ENCODE measurements around the gene LDAH. TPM values are rescaled to one million over a fixed set of nuclear protein-coding genes. Genes with fewer than 3 reads are reported as not detected.
A peak's percentile ranks its signal among the peaks of the same experiment; 100 is the strongest.

LDAH gene
- total RNA-seq, 1 experiment from 2014 or later = 15.2 TPM

GRCh38 chr2:20661421-20662307 is 161.2 kb downstream of the LDAH start:
- no peak overlapping the region for H3K9ac ChIP-seq (ENCODE audit: extremely low read depth, insufficient read length, low read length)
- H3K9me3 ChIP-seq (ENCODE audit: control insufficient read depth, low read depth, low read length) = no peaks in the 10 kb centered on the region
- no peak overlapping the region for H2BK12ac ChIP-seq (ENCODE audit: insufficient read length, low read depth, low read length)
- Mint-ChIP-seq H3K36me3 (ENCODE audit: insufficient read depth in 1 of 3, low read depth in 3 of 3) (no peaks in the 10 kb centered on the region), H3K27me3 (ENCODE audit: low read depth) (peaks cover 92% of the 10 kb centered on the region), H3K4me1 (peaks cover 5 to 33% of the 10 kb centered on the region in 2 experiments), H3K27ac (no peak overlapping the region), H3K9me3 (peaks cover 0 to 2% of the 10 kb centered on the region in 2 experiments; a peak in 1 of 5 replicates), H3K4me3 (no peak overlapping the region)
- TF ChIP-seq, protein P1, sequence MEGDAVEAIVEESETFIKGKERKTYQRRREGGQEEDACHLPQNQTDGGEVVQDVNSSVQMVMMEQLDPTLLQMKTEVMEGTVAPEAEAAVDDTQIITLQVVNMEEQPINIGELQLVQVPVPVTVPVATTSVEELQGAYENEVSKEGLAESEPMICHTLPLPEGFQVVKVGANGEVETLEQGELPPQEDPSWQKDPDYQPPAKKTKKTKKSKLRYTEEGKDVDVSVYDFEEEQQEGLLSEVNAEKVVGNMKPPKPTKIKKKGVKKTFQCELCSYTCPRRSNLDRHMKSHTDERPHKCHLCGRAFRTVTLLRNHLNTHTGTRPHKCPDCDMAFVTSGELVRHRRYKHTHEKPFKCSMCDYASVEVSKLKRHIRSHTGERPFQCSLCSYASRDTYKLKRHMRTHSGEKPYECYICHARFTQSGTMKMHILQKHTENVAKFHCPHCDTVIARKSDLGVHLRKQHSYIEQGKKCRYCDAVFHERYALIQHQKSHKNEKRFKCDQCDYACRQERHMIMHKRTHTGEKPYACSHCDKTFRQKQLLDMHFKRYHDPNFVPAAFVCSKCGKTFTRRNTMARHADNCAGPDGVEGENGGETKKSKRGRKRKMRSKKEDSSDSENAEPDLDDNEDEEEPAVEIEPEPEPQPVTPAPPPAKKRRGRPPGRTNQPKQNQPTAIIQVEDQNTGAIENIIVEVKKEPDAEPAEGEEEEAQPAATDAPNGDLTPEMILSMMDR (conservative IDR thresholded peaks at IDR 0.05) = peak; percentile 97
- no peak overlapping the region for H2BK5ac ChIP-seq (ENCODE audit: insufficient read length, low read length)
- H3K4me1 ChIP-seq (ENCODE audit: insufficient read depth, low read length) = no peaks in the 10 kb centered on the region
- no peak overlapping the region for H3K4ac ChIP-seq (ENCODE audit: low read depth, low read length)
- DNase-seq = peak; percentile 87
- H3K79me1 ChIP-seq (ENCODE audit: insufficient read depth, low read depth, low read length, poor library complexity, severe bottlenecking) = no peaks in the 10 kb centered on the region
- H2AK5ac ChIP-seq (ENCODE audit: insufficient read length, low read length) = no peak overlapping the region
- H4K20me1 ChIP-seq (ENCODE audit: control insufficient read depth, insufficient read depth, insufficient read length) = no peaks in the 10 kb centered on the region
- H3K23me2 ChIP-seq (ENCODE audit: insufficient read length, low read depth, low read length, poor library complexity, severe bottlenecking) = peaks cover 12% of the 10 kb centered on the region
- peaks cover 45% of the 10 kb centered on the region for H3K27me3 ChIP-seq (ENCODE audit: insufficient read depth, low read length)
- no peak overlapping the region for H4K5ac ChIP-seq (ENCODE audit: insufficient read length, low read depth, low read length)
- no peak overlapping the region for H4K91ac ChIP-seq (ENCODE audit: insufficient read length, low read depth, low read length)
- no peak overlapping the region for H3T11ph ChIP-seq (ENCODE audit: low read length)
- no peak overlapping the region for H2BK120ac ChIP-seq (ENCODE audit: low read depth, low read length, poor library complexity, severe bottlenecking)
- no peak overlapping the region for H3K23ac ChIP-seq (ENCODE audit: insufficient read length, low read depth, low read length)
- no peak overlapping the region for H3K56ac ChIP-seq (ENCODE audit: insufficient read length, low read depth, low read length)
- no CpG with 5 or more reads among the region's 11 CpGs for WGBS (ENCODE audit: extremely low coverage, insufficient read length, low lambda C conversion rate)
- H3K4me2 ChIP-seq (ENCODE audit: insufficient read depth, insufficient read length, low read length) = no peak overlapping the region
- no peak overlapping the region for H4K8ac ChIP-seq (replicated peaks; ENCODE audit: insufficient read length, low read depth, low read length)
- no peak overlapping the region for H3K14ac ChIP-seq (ENCODE audit: insufficient read depth, low read length)
- H3K18ac ChIP-seq (ENCODE audit: insufficient read length, low read depth, low read length) = no peak overlapping the region
- H3K27ac ChIP-seq (ENCODE audit: insufficient read length, low read depth, low read length) = no peak overlapping the region
- no peak overlapping the region for H2AFZ ChIP-seq (ENCODE audit: low read length)
- H2BK20ac ChIP-seq (ENCODE audit: low read depth, low read length, poor library complexity, severe bottlenecking) = no peak overlapping the region
- H2BK15ac ChIP-seq (ENCODE audit: low read depth, low read length) = no peak overlapping the region
- no peaks in the 10 kb centered on the region for H3K79me2 ChIP-seq (ENCODE audit: insufficient read depth, low read length)
